Measurements from ENCODE around the gene OSBP2.

Gene OSBP2, protein sequence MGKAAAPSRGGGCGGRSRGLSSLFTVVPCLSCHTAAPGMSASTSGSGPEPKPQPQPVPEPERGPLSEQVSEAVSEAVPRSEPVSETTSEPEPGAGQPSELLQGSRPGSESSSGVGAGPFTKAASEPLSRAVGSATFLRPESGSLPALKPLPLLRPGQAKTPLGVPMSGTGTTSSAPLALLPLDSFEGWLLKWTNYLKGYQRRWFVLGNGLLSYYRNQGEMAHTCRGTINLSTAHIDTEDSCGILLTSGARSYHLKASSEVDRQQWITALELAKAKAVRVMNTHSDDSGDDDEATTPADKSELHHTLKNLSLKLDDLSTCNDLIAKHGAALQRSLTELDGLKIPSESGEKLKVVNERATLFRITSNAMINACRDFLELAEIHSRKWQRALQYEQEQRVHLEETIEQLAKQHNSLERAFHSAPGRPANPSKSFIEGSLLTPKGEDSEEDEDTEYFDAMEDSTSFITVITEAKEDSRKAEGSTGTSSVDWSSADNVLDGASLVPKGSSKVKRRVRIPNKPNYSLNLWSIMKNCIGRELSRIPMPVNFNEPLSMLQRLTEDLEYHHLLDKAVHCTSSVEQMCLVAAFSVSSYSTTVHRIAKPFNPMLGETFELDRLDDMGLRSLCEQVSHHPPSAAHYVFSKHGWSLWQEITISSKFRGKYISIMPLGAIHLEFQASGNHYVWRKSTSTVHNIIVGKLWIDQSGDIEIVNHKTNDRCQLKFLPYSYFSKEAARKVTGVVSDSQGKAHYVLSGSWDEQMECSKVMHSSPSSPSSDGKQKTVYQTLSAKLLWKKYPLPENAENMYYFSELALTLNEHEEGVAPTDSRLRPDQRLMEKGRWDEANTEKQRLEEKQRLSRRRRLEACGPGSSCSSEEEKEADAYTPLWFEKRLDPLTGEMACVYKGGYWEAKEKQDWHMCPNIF

DNA sequence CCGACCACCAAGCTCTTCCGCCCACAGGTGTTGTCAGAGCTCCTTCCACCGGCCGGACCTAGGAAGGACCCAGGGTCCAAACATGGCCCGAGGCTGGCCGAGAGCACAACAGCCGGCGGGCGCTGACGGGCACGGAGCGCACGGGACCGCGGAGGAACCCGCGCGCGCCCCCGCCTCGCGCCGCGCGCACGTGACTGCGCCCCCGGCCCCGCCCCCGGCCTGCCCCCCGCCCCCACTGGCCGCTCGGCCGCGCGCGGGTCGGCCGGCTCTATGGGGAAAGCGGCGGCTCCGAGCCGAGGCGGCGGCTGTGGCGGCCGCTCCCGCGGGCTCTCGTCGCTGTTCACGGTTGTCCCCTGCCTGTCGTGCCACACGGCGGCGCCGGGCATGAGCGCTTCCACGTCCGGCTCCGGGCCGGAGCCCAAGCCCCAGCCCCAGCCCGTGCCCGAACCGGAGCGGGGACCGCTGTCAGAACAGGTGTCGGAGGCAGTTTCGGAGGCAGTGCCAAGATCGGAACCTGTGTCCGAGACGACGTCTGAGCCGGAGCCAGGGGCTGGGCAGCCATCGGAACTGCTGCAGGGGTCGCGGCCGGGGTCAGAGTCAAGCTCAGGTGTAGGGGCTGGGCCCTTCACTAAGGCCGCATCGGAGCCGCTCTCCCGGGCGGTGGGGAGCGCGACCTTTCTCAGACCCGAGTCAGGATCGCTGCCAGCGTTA, at the start of gene OSBP2:
Gene OSBP2 (plus strand): TSS at position 235 of the 711 bp plus-strand sequence. CDS start 36 bp downstream, at position 271.
- DNase-seq (ENCODE audit: low read depth in 1 of 2, low spot score in 1 of 2) = no peak

DNA sequence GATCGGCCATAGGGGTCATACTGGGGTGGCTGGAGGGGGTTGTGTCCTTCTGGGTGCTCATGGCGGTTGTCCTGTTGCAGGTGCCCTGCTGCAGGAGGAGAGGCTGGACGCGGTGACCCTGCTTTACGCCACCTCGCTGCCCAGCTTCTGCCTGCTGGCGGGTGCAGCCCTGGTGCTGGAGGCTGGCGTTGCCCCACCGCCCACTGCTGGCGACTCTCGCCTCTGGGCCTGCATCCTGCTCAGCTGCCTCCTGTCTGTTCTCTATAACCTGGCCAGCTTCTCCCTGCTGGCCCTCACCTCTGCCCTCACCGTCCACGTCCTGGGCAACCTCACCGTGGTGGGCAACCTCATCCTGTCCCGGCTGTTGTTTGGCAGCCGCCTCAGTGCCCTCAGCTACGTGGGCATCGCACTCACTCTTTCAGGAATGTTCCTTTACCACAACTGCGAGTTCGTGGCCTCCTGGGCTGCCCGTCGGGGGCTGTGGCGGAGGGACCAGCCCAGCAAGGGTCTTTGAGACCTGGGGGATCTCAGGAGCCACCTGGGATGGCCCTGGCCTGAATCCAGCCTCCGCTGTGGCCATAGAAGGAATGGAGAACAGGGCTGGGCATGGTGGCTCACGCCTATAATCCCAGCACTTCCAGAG, 48.0 kb upstream of the OSBP2 start:
- no peak for DNase-seq (ENCODE audit: low read depth in 1 of 2, low spot score in 1 of 2)

DNA sequence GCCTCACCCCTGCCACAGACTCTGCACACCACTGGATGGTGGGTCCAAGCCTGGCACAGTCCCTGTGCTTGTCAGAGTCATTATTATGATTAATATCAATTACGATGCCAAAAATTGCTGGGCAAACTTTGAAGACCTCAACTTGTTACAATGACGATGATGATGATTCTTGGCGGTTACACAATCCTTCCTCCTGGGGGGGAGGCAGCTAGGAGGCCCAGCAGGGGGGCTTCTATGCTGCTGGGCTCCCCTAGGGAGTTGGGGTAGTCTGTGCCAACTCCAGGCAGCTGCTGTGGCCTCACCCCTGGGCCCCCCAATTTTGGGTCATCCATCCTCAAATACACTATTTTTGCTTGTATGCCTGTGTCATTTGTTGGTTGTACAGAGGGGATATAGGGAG, 47.1 kb upstream of the OSBP2 start:
- no peak for DNase-seq (ENCODE audit: low read depth in 1 of 2, low spot score in 1 of 2)

DNA sequence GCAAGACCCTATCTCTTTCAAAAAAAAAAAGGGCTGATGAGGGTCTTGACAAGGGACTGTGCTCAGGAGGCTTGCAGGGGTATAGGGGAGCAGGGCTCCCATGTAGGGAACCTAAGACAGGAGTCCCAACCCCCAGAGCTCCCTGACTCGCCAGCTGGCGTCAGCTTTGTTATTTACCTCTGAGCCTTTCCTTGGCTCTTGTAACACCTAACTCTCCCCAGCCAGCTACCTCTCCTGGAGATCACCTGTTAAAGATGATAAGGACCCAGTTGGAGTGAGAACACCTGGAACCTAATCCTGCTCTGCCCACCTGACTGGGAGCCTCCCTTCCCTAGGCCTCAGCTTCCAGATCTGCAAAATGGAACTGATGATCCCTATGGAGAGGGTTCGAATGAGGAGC, 45.8 kb upstream of the OSBP2 start:
- no peak for DNase-seq (ENCODE audit: low read depth in 1 of 2, low spot score in 1 of 2)

DNA sequence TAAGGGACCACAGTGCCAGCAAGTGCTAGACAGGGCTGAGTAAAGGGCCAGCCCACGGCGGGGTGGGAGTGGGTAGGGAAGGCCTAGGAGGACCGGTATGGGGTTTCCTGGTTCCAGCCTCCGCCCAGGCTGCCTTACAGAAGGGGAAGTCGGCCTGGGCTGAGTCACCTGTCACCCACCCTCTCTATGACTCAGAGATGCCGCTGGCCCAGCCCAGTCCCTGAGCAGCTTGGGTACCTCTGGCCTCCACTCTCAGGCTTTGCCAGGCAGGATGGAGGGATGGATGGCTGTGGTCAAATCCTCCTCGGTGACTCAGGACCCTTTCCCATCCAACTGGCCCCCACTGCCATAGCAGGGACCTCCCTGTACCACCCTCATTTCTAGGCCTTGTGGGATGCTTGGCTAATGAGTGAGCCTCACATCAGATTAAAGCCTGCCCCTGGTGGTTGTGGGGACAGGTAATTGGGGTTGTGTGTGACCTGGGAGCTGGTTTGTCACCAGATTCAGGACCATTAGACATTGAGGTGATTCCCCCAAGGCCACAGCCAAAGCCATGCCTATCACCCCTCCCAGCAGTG, 45.2 kb upstream of the OSBP2 start:
- DNase-seq (ENCODE audit: low read depth in 1 of 2, low spot score in 1 of 2) = peak; percentile 66 to 85

DNA sequence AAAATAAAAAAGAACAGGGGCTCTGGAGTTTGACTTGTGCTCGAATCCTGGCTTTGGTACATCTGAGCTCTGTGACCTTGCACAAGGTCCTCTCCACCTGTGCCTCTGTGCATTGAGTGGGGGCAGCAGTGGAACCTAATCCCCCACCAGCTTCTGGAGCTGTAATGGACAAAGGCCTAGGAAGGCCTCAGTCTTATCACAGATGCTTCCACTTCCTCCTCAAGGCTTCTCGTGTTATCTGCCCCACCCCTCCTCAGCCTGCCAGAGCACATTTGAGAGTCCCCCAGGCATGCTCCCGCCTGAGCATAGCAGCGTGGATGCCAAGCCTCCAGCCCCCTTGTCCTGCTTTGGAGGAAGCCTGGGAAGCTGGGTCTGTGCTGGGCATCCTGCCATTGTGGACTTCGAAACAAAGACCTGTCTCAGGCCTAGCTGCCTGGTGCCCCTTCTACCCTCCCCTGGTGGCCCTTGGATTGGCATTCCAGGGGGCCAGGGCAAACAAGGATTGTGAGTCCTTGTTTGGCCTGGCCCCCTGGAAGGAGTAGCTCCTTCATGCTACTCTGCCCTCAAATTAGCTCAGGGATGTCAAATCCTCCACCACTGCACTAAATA, 44.1 kb upstream of the OSBP2 start:
- no peak for DNase-seq (ENCODE audit: low read depth in 1 of 2, low spot score in 1 of 2)

DNA sequence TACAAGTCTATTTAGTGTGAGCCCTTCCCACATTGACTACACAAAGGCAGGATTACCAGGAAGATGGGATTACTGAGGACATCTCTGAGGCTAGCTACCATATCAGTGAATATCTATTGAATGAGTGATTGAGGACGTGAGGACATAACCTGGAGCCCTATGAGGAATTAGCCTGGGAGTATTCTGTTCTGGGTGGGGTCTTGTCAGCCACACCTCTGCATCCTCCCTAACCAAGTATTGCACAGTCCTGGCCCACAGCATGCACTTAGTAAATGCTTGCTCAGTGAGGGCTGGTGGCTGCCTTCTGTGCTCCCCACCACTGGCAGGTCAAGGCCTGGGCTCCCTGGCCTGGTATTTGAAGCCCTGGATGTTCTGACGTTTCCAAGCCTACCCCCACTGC, 41.8 kb upstream of the OSBP2 start:
- no peak for DNase-seq (ENCODE audit: low read depth in 1 of 2, low spot score in 1 of 2)

DNA sequence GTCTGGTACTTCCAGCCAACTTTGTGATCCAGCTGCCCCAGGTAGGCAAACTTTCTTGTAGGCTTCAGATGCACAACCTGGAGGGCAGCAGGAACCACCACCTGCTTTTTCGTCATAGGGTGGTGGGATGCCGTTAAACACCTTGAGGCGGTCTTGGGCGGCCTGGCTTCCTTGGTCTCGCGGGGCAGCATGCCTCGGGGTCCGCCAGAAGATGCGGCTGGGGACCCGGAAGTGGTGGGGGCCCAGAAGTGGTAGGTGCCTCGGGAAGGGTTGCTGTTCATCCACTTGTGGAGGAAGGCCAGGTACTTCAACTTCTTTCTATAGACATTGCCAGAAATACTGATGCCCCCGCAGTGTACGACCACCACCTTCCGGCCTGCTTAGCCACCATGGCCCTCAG, 40.3 kb upstream of the OSBP2 start:
- no peak for DNase-seq (ENCODE audit: low read depth in 1 of 2, low spot score in 1 of 2)

DNA sequence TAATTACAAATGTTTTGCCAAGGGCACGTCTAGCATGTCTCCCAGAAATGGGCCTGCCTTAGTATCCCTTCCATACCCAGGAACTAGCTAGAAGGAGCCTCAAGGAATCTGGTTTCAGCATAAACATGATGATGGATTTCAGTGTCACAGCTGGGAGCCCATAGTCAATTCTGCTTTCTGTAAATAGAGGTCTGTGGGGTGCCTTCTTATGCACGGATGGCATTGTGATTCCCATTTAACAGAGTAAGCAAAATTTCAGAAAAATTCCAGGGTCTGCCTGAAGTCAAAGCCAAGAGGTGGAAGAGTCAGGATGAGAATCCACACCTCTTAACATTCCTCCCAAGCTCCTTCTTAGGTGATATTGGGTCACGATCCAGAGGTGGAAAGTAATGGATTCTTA, 39.1 kb upstream of the OSBP2 start:
- DNase-seq (ENCODE audit: low read depth in 1 of 2, low spot score in 1 of 2) = no peak

DNA sequence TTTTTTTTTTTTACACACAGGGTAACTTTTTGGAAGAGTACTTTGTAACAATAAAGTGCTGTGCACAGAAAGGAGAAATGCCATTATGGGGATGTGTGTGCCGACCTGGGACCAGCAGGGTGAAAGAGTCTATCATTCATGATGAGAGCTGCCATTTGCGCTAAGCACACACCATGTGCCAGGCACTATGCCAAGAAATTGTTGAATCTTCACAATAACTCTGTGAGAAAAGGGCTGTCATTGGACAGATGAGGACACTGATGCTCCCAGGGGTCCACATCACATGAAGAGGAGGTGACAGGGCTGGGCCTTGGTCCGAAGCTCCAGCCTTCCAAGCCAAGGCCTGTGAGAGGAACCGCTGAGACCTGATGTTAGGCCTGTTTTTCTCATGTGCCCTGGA, 32.6 kb upstream of the OSBP2 start:
- DNase-seq (ENCODE audit: low read depth in 1 of 2, low spot score in 1 of 2) = no peak

DNA sequence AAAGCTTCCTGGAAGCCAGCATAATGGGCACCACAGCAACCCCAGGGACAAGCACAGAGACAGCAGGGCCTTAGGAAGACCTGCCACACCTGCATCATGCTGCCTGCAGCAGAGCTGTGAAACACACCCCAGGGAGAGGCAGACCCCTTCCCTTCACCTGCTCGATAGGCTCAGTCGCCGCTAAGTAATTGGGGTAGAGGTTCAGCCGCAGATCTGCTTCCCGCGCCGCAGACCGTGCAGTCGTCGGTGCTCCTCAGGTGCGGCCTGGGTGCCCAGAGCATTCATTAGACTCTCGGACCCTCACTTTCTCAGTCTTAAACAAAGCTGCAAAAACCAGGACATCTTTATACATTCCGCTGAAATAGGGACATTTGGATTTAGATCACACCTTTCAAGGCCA, 29.9 kb upstream of the OSBP2 start:
- no peak for DNase-seq (ENCODE audit: low read depth in 1 of 2, low spot score in 1 of 2)

DNA sequence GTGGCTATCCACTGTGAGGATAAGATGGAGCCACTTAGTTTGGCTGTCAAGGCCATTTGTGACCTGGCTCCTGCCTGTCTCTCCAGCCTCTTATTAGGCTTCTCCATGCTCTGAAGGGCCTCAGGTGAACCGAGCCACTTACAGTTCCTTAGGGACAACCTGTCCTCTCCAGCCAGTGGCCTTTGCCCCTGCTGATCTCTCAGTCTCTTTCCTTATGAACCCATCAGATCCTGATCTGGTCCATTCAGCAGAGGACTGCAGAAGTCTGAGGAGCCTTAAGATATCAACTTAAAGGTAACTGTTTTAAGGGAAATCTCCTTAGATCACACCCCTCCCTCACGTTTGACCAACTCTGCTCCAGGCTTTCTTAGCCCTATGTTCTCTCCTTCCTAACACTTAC, 29.4 kb upstream of the OSBP2 start:
- no peak for DNase-seq (ENCODE audit: low read depth in 1 of 2, low spot score in 1 of 2)

DNA sequence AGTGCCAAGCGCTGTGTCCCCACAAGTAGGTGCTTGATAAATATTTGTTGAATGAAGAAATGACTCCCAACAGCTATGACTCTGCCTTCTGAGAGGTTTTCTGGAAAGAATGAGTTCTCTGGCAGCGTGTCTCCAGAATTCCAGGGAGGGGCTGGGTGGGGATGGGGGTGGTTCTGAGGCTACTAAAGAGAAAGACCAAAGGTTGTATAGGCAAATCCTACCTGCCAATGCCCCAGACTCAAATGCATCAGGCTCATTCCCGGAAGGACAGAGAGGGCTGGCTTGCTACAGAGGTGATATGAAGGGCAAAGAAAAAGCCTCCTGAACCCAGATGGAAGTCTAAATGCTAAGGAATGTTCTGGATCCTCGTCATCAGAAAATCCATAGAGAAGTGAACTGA, 28.9 kb upstream of the OSBP2 start:
- no peak for DNase-seq (ENCODE audit: low read depth in 1 of 2, low spot score in 1 of 2)

DNA sequence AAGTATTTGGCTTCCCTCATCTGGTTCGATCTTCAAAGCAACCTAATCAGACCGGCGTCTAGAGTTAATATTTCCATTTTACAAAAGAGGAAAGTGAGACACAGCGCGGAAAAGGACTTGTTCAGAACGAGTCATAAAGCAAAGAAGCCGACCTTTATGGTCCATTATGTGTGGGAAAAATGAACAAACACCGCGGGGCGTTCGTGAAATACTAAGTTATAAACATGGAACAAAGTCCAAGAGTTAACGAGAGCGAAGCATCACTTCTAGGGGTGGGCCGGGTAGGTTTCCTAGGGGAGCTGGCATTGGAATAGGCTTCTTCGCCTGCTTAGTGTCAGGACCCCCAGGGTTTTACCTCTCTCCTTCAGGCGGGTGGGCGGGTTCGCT, 27.6 kb upstream of the OSBP2 start:
- no peak for DNase-seq (ENCODE audit: low read depth in 1 of 2, low spot score in 1 of 2)

DNA sequence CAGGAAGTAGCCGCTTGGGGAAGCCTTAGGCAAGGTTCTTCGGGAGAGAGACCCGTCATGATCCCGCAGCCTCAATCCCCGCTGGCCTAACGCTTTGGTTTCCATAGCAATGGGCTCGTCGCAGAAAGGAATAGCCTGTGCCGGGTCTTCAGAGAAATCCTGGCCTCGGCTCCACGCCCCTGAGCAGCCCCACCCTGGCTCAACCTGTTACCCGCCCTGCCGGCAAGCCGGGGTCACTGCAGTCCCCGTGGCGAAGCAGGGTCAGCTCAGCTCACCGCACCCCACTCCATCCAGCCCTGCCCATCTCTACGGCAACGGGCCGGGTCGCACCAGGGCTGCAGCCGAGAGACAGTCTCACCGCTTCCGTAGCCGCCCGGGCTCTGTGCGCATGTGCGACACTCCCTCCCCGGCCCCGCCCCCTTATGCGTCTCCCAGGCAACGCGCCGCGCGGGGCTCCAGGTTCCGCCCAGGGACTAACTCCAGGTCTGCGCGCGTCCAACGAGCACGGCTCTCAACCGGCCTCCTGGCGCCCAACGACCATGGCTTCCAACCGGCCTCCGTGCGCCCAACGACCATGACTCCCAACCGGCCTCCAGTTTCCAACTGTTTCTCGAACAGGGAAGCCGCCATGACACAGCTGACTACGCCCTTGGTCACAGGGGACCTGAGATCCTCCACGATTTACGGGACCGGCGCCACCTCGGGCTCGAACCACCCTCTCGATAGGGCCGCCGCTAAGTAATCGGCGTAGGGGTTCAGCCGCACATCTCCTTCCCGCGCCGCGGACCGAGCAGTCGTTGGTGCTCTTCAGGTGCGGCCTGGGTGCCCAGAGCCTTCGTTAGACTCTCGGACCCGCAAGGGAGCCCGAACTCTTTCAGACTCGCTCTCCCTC, 26.9 kb upstream of the OSBP2 start, which contains the start of gene DUSP18:
Gene DUSP18 (minus strand): TSS at position 382 of the 892 bp plus-strand sequence. CDS start 3,872 bp downstream, outside the sequence.
- peak; percentile 91 to 96 for DNase-seq (ENCODE audit: low read depth in 1 of 2, low spot score in 1 of 2)

DNA sequence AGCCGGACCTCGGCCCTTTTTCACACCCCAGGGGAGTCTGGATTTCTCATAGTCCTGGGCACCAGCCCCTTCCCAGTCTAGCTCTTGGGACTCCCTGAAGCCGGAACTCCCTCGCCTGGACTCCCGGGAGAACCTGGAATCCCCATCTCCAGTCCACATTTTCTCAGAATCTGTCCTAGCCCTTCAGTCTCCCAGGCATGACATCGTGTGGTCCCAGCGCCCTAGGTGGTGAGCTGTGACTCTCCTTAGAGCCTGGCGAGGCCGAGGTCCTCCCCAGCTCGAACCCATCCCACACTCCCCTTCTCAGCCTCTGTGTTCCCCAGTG, 26.3 kb upstream of the OSBP2 start:
- no peak for DNase-seq (ENCODE audit: low read depth in 1 of 2, low spot score in 1 of 2)

DNA sequence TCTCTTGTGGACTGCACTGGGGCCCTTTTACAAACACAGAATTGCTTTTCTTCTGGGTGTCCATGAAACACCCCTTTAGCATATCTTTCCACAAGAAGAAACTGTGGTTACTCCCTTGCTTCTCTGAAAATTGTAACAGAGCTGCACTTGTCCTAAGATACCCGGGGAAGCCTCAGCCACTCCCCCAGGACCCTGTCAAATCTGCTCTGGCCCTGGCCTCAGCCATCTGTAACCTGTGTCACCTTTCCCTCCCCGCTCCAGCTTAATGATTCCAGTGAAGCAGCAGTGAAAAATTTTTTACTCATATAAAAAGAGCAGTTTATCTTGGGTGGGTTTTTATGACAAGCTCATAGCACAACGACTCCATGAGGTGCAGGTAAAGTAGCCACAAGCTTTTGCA, 23.6 kb upstream of the OSBP2 start:
- no peak for DNase-seq (ENCODE audit: low read depth in 1 of 2, low spot score in 1 of 2)

DNA sequence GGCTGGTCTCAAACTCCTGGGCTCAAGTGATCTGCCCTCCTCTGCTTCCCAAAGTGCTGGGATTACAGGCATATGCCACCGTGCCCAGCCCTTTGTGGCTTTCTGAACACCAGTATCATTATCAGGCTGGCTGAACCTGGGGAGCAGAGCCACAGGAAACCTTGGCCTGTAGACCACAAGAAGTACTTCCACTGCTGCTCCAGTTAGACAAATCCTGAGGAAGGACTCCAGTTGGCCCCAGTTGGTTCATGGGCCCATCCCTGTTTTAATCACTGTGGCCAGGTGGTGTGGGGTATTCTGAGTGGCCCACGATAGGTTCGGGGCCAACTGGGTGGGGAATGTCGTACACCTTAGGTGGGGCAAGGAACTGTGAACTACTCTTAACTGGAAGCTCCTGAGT, 21.5 kb upstream of the OSBP2 start:
- no peak for DNase-seq (ENCODE audit: low read depth in 1 of 2, low spot score in 1 of 2)

DNA sequence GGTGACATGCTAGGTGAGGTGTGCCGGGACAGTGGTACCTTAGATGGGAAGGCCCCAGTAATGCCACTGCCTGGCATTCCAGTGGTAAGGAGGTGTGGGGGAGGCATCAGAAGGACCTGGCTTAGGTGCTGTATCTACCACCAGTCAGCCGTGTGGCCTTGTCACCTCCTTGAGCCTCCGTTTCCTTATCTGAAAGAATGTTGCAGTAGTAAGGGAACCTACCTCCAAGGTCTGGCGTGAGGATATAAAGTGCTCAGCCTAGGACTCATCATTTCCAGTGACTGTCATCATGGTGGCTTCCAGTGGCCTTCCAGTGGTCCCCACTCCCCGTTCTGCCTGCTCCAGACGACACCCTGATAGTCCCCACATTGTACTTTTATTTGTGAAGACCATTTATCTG, 20.2 kb upstream of the OSBP2 start:
- no peak for DNase-seq (ENCODE audit: low read depth in 1 of 2, low spot score in 1 of 2)

All from activated CD4-positive, alpha-beta T cell treated with anti-CD3 and anti-CD28 coated beads, Interleukin-2, amount 50 U/mL, for 24 hours (primary cell).